Large intestine (tissue), 12 donors: ENCODE measurements around the gene CMTM1. TPM values are rescaled to one million over a fixed set of nuclear protein-coding genes. Genes with fewer than 3 reads are reported as not detected.

Source experiments
- DNase-seq, 2 donors: peaks; one replicate each; pipeline versions ENCODE4 v3.0.0 to v3.0.0-alpha.2; 2013
- H3K27ac ChIP-seq: one replicate; pipeline ENCODE4 v1.5.1; 2013; ENCODE audit warnings: low read length
- H3K27me3 ChIP-seq: 2 replicates; pipeline ENCODE4 v1.6.1; 2013; ENCODE audit warnings: low read length; ENCODE audit not compliant: control insufficient read depth, insufficient read depth
- H3K36me3 ChIP-seq: 2 replicates; pipeline ENCODE4 v1.6.1; 2013; ENCODE audit warnings: low read length; ENCODE audit not compliant: control insufficient read depth, insufficient read depth
- H3K4me1 ChIP-seq: one replicate; pipeline ENCODE4 v1.6.1; 2013; ENCODE audit warnings: low read length; ENCODE audit not compliant: control insufficient read depth, insufficient read depth
- H3K4me3 ChIP-seq: one replicate; pipeline ENCODE4 v1.5.1; 2013; ENCODE audit warnings: low read length
- H3K9me3 ChIP-seq: one replicate; pipeline ENCODE4 v1.6.1; 2013; ENCODE audit warnings: mild to moderate bottlenecking, low read depth, low read length, moderate library complexity; ENCODE audit not compliant: control insufficient read depth
- WGBS: methylation state at CpG from one replicate; pipeline ENCODE4 v1.1.5; 2013; ENCODE audit warnings: low lambda C conversion rate; ENCODE audit not compliant: insufficient coverage; 5-methylcytosine and 5-hydroxymethylcytosine counted together
- long read RNA-seq, 11 donors: transcript quantifications; one replicate each; lab custom pipeline, GENCODE V29; 2026
- polyA plus RNA-seq: library from polyadenylated mRNA; unstranded; fragments of 120-200 nt; gene quantifications from one replicate; pipeline ENCODE4 v1.2.1, GENCODE V29; 2013

Gene CMTM1
- polyA plus RNA-seq, result 3.4 TPM
- long read RNA-seq, donor 1, result 0 reads
- long read RNA-seq, donor 2, result 0 reads
- long read RNA-seq, donor 3, result 0 reads
- long read RNA-seq, donor 4, result 0 reads
- long read RNA-seq, donor 5, result 0 reads
- long read RNA-seq, donor 6, result 0 reads
- long read RNA-seq, donor 7, result 0 reads
- long read RNA-seq, donor 8, result 0 reads
- long read RNA-seq, donor 9, result 0 reads
- long read RNA-seq, donor 10, result 0 reads
- long read RNA-seq, donor 11, result 0 reads

- no peak within 1 kb of the TSS for H3K27ac ChIP-seq
- peaks cover 18% of the 10 kb centered on the region for H3K36me3 ChIP-seq
- peaks cover 7% of the 10 kb centered on the region for H3K4me1 ChIP-seq
- peaks cover 4% of the 10 kb centered on the region for H3K9me3 ChIP-seq
- WGBS, result no CpG with 5 or more reads among the region's 54 CpGs
- DNase-seq, result no peak
- no peak within 1 kb of the TSS for H3K4me3 ChIP-seq
- H3K27me3 ChIP-seq, result no peaks in the 10 kb centered on the region
Measured at GRCh38 chr16:66566051-66566901, at the start of gene CMTM1. TSS of gene CMTM1 (plus strand) at chr16:66566439. CDS start at chr16:66566514, 75 bp downstream.

- WGBS, result no CpG with 5 or more reads among the region's 8 CpGs
- H3K27me3 ChIP-seq, result no peaks in the 10 kb centered on the region
- peak overlapping the region; percentile 81 for H3K27ac ChIP-seq
- H3K4me3 ChIP-seq, result no peak overlapping the region
- no peaks in the 10 kb centered on the region for H3K9me3 ChIP-seq
- H3K36me3 ChIP-seq, result peaks cover 33% of the 10 kb centered on the region
- peaks cover 28% of the 10 kb centered on the region for H3K4me1 ChIP-seq
- DNase-seq, result no peak
Measured at GRCh38 chr16:66516509-66516807, 49.8 kb upstream of the CMTM1 start.

GRCh38 chr16:66516808-66517585 is 49.2 kb upstream of the CMTM1 start:
- H3K36me3 ChIP-seq, result peaks cover 27% of the 10 kb centered on the region
- H3K4me1 ChIP-seq, result peaks cover 29% of the 10 kb centered on the region
- WGBS, result no CpG with 5 or more reads among the region's 15 CpGs
- DNase-seq, result peak; percentile 97 to 98
- no peak overlapping the region for H3K4me3 ChIP-seq
- no peaks in the 10 kb centered on the region for H3K9me3 ChIP-seq
- peak overlapping the region; percentile 81 for H3K27ac ChIP-seq
- H3K27me3 ChIP-seq, result no peaks in the 10 kb centered on the region

- 93% methylated on average over 3 of the region's 8 CpGs for WGBS
Measured at GRCh38 chr16:66517586-66518263, 48.5 kb upstream of the CMTM1 start.

GRCh38 chr16:66519482-66520373 is 46.5 kb upstream of the CMTM1 start:
- WGBS, result no CpG with 5 or more reads among the region's 11 CpGs
- H3K4me1 ChIP-seq, result peaks cover 31% of the 10 kb centered on the region
- H3K27ac ChIP-seq, result no peak overlapping the region
- H3K36me3 ChIP-seq, result peaks cover 23% of the 10 kb centered on the region
- no peak for DNase-seq
- no peaks in the 10 kb centered on the region for H3K27me3 ChIP-seq
- no peak overlapping the region for H3K4me3 ChIP-seq
- H3K9me3 ChIP-seq, result no peaks in the 10 kb centered on the region

More at GRCh38 chr16:66517586-66518263, 48.5 kb upstream of the CMTM1 start:
- peak overlapping the region; percentile 81 for H3K27ac ChIP-seq
- H3K27me3 ChIP-seq, result no peaks in the 10 kb centered on the region
- no peak overlapping the region for H3K4me3 ChIP-seq
- H3K36me3 ChIP-seq, result peaks cover 26% of the 10 kb centered on the region
- peaks cover 31% of the 10 kb centered on the region for H3K4me1 ChIP-seq
- DNase-seq, result peak in 1 of 2 donors; percentile 31
- H3K9me3 ChIP-seq, result no peaks in the 10 kb centered on the region

GRCh38 chr16:66520406-66521170 is 45.7 kb upstream of the CMTM1 start:
- H3K4me1 ChIP-seq, result peaks cover 35% of the 10 kb centered on the region
- 100% methylated on average over 1 of the region's 14 CpGs for WGBS
- peaks cover 25% of the 10 kb centered on the region for H3K36me3 ChIP-seq

GRCh38 chr16:66521252-66521713 is 45.0 kb upstream of the CMTM1 start:
- Histone ChIP-seq H3K36me3 (peaks cover 29% of the 10 kb centered on the region), H3K4me3 (no peak overlapping the region), H3K9me3 (no peaks in the 10 kb centered on the region), H3K4me1 (peaks cover 32% of the 10 kb centered on the region), H3K27ac (no peak overlapping the region), H3K27me3 (no peaks in the 10 kb centered on the region)
- DNase-seq, result no peak
- WGBS, result no CpG with 5 or more reads among the region's 5 CpGs

More at GRCh38 chr16:66520406-66521170, 45.7 kb upstream of the CMTM1 start:
- no peak overlapping the region for H3K27ac ChIP-seq
- no peak overlapping the region for H3K4me3 ChIP-seq
- no peak for DNase-seq
- H3K9me3 ChIP-seq, result no peaks in the 10 kb centered on the region
- H3K27me3 ChIP-seq, result no peaks in the 10 kb centered on the region

- Histone ChIP-seq H3K27me3 (no peaks in the 10 kb centered on the region), H3K27ac (no peak overlapping the region), H3K4me1 (peaks cover 25% of the 10 kb centered on the region), H3K9me3 (no peaks in the 10 kb centered on the region), H3K4me3 (no peak overlapping the region), H3K36me3 (peaks cover 36% of the 10 kb centered on the region)
- DNase-seq, result peak in 1 of 2 donors; percentile 34
- WGBS, result 100% methylated on average over 1 of the region's 17 CpGs
Measured at GRCh38 chr16:66521951-66522771, 44.1 kb upstream of the CMTM1 start.
